Upper lobe of left lung (tissue), 4 donors: Measurements from ENCODE around the gene NEK10.

ENCODE experiments used
- CTCF ChIP-seq, 6 experiments: fragments of 450-650 bp in 4 of 6; fragments of 200-600 bp in 2 of 6; sonication (generic) in 2 of 6; IDR thresholded peaks; one replicate each; pipeline ENCODE4 v1.5.1; 2016 to 2019; ENCODE audit warnings: antibody characterized with exemption in 6 of 6
- EP300 ChIP-seq, 4 donors: sonication (generic); formaldehyde crosslinking; IDR thresholded peaks; one replicate each; pipeline ENCODE4 v1.5.1; 2017; ENCODE audit warnings: antibody characterized with exemption in 4 of 4, control low read depth in 2 of 4
- POLR2A ChIP-seq, 4 donors: fragments of 450-650 bp; IDR thresholded peaks; one replicate each; pipeline ENCODE4 v1.5.1; 2016 to 2017; ENCODE audit warnings: antibody characterized with exemption in 4 of 4, mild to moderate bottlenecking in 2 of 4
- POLR2AphosphoS5 ChIP-seq, 2 donors: sonication (generic); formaldehyde crosslinking; IDR thresholded peaks; one replicate each; pipeline ENCODE4 v1.5.1; 2017; ENCODE audit warnings: antibody characterized with exemption in 2 of 2

GRCh38 chr3:27244374-27244773, 124.8 kb downstream of the NEK10 start:
- TF ChIP-seq CTCF (IDR thresholded peaks at IDR 0.05), result no peak
- TF ChIP-seq POLR2A (IDR thresholded peaks at IDR 0.05), result no peak
- TF ChIP-seq EP300 (IDR thresholded peaks at IDR 0.05), result no peak
- TF ChIP-seq POLR2AphosphoS5 (IDR thresholded peaks at IDR 0.05), result no peak
